MCF 10A (cell line): Measurements from ENCODE around the gene ASPG. TPM values are rescaled to one million over a fixed set of nuclear protein-coding genes. Genes with fewer than 3 reads are reported as not detected.
A peak's percentile ranks its signal among the peaks of the same experiment; 100 is the strongest.

Experiments
- BruUV-seq: library from RNA; stranded (reverse); fragments of 400-500 nt; replicated peaks from 2 replicates; lab custom pipeline; 2021; lab: Mats Ljungman, UMichigan
- CTCF ChIA-PET: fragments of 300-600 bp; sonication (Branson Sonifier 250); formaldehyde crosslinking; extraction: SDS; loops from one replicate; lab custom pipeline; 2021; ENCODE audit warnings: antibody characterized with exemption, inconsistent platforms; lab: Yijun Ruan, JAX
- POLR2A ChIA-PET: fragments of 300-600, 350-650 bp; sonication (Branson Sonifier 250); formaldehyde crosslinking; extraction: SDS; loops from one replicate; lab custom pipeline; 2020; ENCODE audit warnings: antibody characterized with exemption, inconsistent platforms; lab: Yijun Ruan, JAX
- DNase-seq: peaks from one replicate; pipeline ENCODE4 v3.0.0-alpha.2; 2018; ENCODE audit not compliant: unreplicated experiment
- H3K27ac Mint-ChIP-seq: one replicate; pipeline ENCODE4 v1.8.0; 2022; ENCODE audit warnings: mild to moderate bottlenecking, low read depth, mixed read lengths; ENCODE audit not compliant: unreplicated experiment
- H3K27me3 Mint-ChIP-seq: one replicate; pipeline ENCODE4 v1.8.0; 2022; ENCODE audit warnings: mixed read lengths; ENCODE audit not compliant: insufficient read depth, unreplicated experiment
- H3K36me3 Mint-ChIP-seq: one replicate; pipeline ENCODE4 v1.8.0; 2022; ENCODE audit warnings: mild to moderate bottlenecking, moderate library complexity, mixed read lengths; ENCODE audit not compliant: insufficient read depth, unreplicated experiment
- H3K4me1 Mint-ChIP-seq: one replicate; pipeline ENCODE4 v1.8.0; 2022; ENCODE audit warnings: mixed read lengths; ENCODE audit not compliant: insufficient read depth, unreplicated experiment
- H3K4me3 Mint-ChIP-seq: one replicate; pipeline ENCODE4 v1.8.0; 2022; ENCODE audit warnings: mild to moderate bottlenecking, moderate library complexity, mixed read lengths; ENCODE audit not compliant: unreplicated experiment
- H3K9me3 Mint-ChIP-seq: one replicate; pipeline ENCODE4 v1.8.0; 2022; ENCODE audit warnings: mixed read lengths; ENCODE audit not compliant: unreplicated experiment
- intact Hi-C: fragments of 100-400 bp; cut with micrococcal nuclease; formaldehyde crosslinking; loops from 2 replicates; pipeline ENCODE4 v1.14.1; 2022
- total RNA-seq: library from RNA; stranded (reverse); gene quantifications from 2 replicates; pipeline ENCODE4 v1.2.3, GENCODE V29; 2022
- TF ChIP-seq, protein P1 (sequence below): fragments of 200-600 bp; IDR thresholded peaks from one replicate; pipeline ENCODE4 v1.8.0; 2022; ENCODE audit warnings: antibody characterized with exemption, mild to moderate bottlenecking; ENCODE audit not compliant: unreplicated experiment

The ASPG gene
- total RNA-seq, 1 experiment from 2014 or later = 0.12 TPM

DNA sequence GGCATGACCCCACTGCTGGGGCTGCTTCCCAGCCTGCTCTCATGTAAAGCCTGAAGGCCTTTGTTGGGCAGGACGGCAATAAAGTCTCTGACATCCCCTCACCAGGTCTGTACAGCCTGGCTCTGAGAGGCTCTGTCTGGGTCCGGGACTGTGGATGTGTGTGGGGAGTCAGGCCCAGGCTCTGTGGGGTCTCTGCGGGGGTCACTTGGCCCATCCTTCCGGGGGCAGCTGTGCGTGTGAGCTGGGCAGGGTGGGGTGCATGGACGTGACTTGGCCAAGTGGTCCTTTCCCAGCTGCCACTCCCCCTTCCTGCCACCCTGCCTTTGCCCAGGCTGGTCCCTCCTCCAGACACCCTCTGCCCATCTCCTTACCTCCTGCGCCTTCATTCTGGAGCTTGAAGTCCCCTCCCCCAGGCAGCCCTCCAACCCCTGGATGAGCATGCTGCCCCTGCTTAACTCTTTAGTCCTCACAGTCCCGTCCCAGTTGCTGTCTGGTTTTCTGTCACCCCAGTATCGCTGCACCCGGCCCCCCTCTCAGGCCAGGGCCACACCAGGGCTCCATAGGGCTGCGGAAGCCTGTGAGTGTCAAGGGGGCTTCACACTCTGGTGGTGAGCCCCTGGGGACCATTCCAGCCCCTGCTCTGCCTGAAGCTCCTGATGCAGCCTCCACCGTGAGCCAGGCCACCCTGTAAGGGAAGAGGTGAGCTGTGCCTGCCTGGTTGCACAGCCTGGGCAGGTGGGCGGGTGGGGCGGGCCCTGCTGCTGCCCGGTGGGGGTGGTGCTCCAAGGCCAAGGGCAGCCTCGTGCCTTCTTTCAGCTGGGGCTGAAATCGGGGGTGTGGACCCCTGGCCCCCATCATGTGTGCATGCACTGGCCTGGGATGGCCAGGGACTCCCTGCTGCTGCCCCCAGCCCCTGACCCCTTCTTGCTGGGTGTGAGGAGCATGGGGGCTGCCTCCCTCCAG is 27.4 kb downstream of the ASPG start:
- intact Hi-C loops = no loop called here
- BruUV-seq = no TSS peak
- ChIA-PET POLR2A (no interaction called here), CTCF (interaction anchor here (0.6 kb wide), 2 partner anchors 17 to 19 kb away, joined by 3 read pairs; no protein-coding TSS in a partner anchor)
- Mint-ChIP-seq H3K36me3 (no peaks in the 10 kb centered on the region), H3K27ac (no peak overlapping the region), H3K4me1 (no peaks in the 10 kb centered on the region), H3K4me3 (no peak overlapping the region), H3K9me3 (no peaks in the 10 kb centered on the region), H3K27me3 (no peaks in the 10 kb centered on the region)
- TF ChIP-seq, protein P1, sequence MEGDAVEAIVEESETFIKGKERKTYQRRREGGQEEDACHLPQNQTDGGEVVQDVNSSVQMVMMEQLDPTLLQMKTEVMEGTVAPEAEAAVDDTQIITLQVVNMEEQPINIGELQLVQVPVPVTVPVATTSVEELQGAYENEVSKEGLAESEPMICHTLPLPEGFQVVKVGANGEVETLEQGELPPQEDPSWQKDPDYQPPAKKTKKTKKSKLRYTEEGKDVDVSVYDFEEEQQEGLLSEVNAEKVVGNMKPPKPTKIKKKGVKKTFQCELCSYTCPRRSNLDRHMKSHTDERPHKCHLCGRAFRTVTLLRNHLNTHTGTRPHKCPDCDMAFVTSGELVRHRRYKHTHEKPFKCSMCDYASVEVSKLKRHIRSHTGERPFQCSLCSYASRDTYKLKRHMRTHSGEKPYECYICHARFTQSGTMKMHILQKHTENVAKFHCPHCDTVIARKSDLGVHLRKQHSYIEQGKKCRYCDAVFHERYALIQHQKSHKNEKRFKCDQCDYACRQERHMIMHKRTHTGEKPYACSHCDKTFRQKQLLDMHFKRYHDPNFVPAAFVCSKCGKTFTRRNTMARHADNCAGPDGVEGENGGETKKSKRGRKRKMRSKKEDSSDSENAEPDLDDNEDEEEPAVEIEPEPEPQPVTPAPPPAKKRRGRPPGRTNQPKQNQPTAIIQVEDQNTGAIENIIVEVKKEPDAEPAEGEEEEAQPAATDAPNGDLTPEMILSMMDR = no peak
- DNase-seq = no peak

- Mint-ChIP-seq H3K4me1 (no peaks in the 10 kb centered on the region), H3K27ac (no peak overlapping the region), H3K36me3 (no peaks in the 10 kb centered on the region), H3K27me3 (no peaks in the 10 kb centered on the region), H3K9me3 (no peaks in the 10 kb centered on the region), H3K4me3 (no peak overlapping the region)
- BruUV-seq = no TSS peak
- no peak for DNase-seq
- ChIA-PET CTCF (interaction anchor here (0.6 to 2.3 kb wide), 4 partner anchors 10 to 18 kb away, joined by 3 to 5 read pairs (median 3); no protein-coding TSS in a partner anchor), POLR2A (interaction anchor here (0.6 kb wide), 1 partner anchor 64 kb away, joined by 3 read pairs; no protein-coding TSS in a partner anchor)
- TF ChIP-seq, protein P1 = no peak
- intact Hi-C loops = no loop called here
Measured at GRCh38 chr14:104113631-104114420, 28.3 kb downstream of the ASPG start.

DNA sequence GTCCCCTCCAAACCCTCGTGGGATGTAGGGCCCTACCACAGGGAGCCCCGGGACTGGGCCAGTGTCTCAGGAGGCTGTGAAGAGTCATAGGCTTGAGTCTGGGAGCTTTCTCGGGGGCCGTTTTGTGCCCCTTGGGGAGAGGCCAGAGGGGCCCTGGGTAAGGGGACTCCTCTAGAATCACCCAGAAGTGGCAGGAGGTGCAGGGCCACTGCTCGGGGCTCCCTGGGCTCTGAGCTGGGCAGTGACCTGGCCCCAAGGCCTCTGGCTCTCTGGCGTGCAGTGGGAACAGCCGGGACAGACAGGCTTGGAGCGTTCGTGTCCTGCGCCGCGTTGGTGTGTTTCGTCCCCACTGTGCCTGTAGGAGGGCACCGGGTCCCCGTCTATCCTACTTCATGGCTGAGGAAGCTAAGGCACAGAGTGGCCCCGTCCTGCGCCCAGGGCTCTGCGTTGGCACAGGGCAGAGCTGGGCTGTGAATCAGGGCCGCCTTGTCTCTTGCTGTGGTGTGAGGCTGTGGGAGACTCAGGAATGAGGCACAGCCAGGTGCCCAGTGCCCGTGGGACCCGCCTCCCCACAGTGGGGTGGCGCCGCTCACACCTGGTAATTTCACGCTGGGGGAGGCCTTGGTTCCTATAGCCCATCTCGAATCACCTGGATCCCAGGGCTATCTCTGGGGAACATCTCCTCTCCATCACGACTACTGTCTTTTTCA is 29.1 kb downstream of the ASPG start:
- CTCF ChIA-PET = interaction anchor here (0.6 to 2.3 kb wide), 5 partner anchors 10 to 20 kb away, joined by 3 to 7 read pairs (median 3); no protein-coding TSS in a partner anchor
- POLR2A ChIA-PET = interaction anchor here (0.6 kb wide), 1 partner anchor 65 kb away, joined by 3 read pairs; no protein-coding TSS in a partner anchor

More for the DNA sequence above, 29.1 kb downstream of the ASPG start:
- TF ChIP-seq, protein P1 = no peak
- no TSS peak for BruUV-seq
- H3K27me3 Mint-ChIP-seq = no peaks in the 10 kb centered on the region
- H3K4me1 Mint-ChIP-seq = no peaks in the 10 kb centered on the region
- H3K36me3 Mint-ChIP-seq = no peaks in the 10 kb centered on the region
- peak overlapping the region; percentile 51 for H3K27ac Mint-ChIP-seq
- no peaks in the 10 kb centered on the region for H3K9me3 Mint-ChIP-seq
- no peak for DNase-seq
- intact Hi-C loops = no loop called here
- H3K4me3 Mint-ChIP-seq = no peak overlapping the region
